ENCODE results near the gene NCF4.

NCF4 gene

GRCh38 chr22:36826262-36826661, 34.5 kb upstream of the NCF4 start:
- TF ChIP-seq POLR2A (IDR thresholded peaks at IDR 0.05; ENCODE audit: low read length): no peak
- TF ChIP-seq GATA1 (IDR thresholded peaks at IDR 0.05; ENCODE audit: low read depth, low read length): no peak
- DNase-seq: no peak

GRCh38 chr22:36828815-36829214, 32.0 kb upstream of the NCF4 start:
- TF ChIP-seq GATA1 (IDR thresholded peaks at IDR 0.05; ENCODE audit: low read depth, low read length) (no peak), POLR2A (IDR thresholded peaks at IDR 0.05; ENCODE audit: low read length) (no peak)
- DNase-seq: no peak

DNA sequence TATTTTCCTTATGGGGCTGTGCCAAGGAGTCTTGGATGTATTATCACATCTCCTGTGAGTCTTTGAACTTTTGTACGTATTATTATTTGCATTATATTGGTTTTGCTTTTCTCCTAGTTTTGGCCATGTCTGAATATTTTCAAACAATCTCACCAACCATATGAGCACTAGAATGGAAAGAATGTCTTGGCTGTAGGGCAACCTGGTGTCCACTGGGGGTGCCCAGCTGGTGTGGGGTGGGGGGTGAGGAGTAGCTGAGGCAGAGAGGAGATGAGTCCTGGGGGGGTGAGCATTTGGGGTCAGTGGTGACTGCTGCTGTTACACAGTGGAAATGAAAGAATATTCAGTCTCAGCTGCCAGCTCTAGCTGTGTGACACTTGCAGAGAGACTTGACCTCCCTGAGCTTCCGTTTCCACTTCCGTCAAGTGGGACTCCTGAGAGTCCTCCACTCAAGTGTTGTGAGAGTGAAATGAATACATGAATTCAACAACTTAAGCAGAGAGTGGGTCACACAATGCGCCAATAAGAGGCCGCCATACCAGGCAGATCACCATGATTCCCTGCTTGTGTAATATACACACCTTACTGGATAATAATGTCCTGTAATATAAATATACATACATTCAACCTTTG, 31.3 kb upstream of the NCF4 start:
- DNase-seq: no peak
- TF ChIP-seq GATA1 (IDR thresholded peaks at IDR 0.05; ENCODE audit: low read depth, low read length) (no peak), POLR2A (IDR thresholded peaks at IDR 0.05; ENCODE audit: low read length) (no peak)

DNA sequence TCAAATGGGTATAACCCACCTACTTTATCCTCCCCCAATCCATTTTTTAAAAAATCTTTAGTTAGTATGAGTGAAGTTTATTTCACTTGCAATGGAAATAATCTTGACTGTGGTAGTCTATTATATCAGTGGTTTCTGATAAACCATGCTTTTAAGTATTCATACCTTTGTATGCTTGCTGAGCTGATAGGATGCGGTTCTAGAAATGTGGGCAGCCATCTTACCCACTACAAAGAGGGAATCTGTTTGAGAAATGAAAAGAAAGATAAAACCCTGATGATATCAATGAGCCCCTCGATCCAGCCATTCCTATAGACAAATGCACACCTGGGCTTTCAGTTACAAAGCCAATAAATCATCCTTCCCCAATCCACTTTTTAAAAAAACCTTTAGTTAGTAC, 30.2 kb upstream of the NCF4 start:
- TF ChIP-seq POLR2A (IDR thresholded peaks at IDR 0.05; ENCODE audit: low read length) (no peak), GATA1 (IDR thresholded peaks at IDR 0.05; ENCODE audit: low read depth, low read length) (no peak)
- DNase-seq: no peak

DNA sequence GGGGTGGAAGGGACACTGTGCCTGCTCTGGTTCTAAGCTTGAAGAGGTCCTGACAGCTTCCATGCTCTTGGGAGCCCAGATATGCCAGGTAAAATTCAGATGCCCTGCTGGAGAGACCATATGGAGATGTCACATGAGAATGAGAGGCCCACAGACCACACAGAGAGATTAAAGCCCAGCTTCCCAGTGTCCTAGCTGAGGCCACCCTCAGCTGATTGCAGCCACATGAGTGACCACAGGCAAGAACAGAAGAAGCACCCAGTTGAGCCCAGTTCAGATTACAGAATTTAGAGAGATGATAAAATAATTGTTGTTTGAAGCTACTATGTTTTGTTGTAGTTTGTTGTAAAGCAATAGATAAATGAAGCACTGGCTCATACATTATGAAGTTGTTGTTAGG, 29.6 kb upstream of the NCF4 start:
- TF ChIP-seq GATA1 (IDR thresholded peaks at IDR 0.05; ENCODE audit: low read depth, low read length) (no peak), POLR2A (IDR thresholded peaks at IDR 0.05; ENCODE audit: low read length) (no peak)
- DNase-seq: no peak

DNA sequence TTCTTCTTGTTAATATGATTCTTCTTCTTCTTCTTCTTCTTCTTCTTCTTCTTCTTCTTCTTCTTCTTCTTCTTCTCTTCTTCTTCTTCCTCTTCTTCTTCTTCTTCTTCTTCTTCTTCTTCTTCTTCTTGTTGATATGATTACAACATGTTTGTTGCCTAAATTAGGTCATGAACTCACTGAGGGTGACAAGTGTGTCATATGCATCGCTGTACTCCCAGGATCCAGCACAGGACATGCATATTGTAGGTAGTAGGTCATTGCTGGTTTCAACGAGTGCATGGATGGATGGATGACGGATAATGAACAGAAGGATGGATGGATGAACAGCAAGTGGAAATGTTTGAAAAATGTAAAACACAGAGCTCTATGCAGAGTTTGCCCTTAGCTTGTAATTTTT, 29.1 kb upstream of the NCF4 start:
- TF ChIP-seq GATA1 (IDR thresholded peaks at IDR 0.05; ENCODE audit: low read depth, low read length): no peak
- no peak for TF ChIP-seq POLR2A (IDR thresholded peaks at IDR 0.05; ENCODE audit: low read length)
- no peak for DNase-seq

DNA sequence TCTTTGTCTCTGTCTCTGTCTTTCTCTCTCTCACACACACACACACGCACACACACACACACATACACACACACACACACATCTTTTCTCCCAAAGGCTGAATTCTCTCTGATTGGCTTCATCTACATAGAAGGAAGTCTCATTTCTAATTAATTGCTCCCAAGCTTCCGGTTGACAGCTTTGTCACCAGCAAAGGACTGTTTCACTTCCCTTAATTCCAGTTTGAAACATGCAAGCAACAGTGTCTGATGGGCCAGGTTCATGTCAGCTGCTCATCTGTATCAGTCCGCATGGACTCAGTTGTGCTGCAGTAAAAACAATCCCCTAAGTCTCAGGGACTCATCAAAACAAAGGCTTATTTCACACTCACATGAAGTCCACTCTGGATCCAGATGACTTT, 27.7 kb upstream of the NCF4 start:
- TF ChIP-seq POLR2A (IDR thresholded peaks at IDR 0.05; ENCODE audit: low read length) (no peak), GATA1 (IDR thresholded peaks at IDR 0.05; ENCODE audit: low read depth, low read length) (no peak)
- no peak for DNase-seq

- DNase-seq: no peak
- TF ChIP-seq GATA1 (IDR thresholded peaks at IDR 0.05; ENCODE audit: low read depth, low read length) (no peak), POLR2A (IDR thresholded peaks at IDR 0.05; ENCODE audit: low read length) (no peak)
Observed at GRCh38 chr22:36835903-36836302, 24.9 kb upstream of the NCF4 start.

GRCh38 chr22:36838119-36839030, 22.4 kb upstream of the NCF4 start:
- DNase-seq: no peak
- TF ChIP-seq GATA1 (IDR thresholded peaks at IDR 0.05; ENCODE audit: low read depth, low read length): no peak
- no peak for TF ChIP-seq POLR2A (IDR thresholded peaks at IDR 0.05; ENCODE audit: low read length)

GRCh38 chr22:36839356-36840073, 21.3 kb upstream of the NCF4 start:
- DNase-seq: no peak
- TF ChIP-seq GATA1 (IDR thresholded peaks at IDR 0.05; ENCODE audit: low read depth, low read length) (no peak), POLR2A (IDR thresholded peaks at IDR 0.05; ENCODE audit: low read length) (no peak)

DNA sequence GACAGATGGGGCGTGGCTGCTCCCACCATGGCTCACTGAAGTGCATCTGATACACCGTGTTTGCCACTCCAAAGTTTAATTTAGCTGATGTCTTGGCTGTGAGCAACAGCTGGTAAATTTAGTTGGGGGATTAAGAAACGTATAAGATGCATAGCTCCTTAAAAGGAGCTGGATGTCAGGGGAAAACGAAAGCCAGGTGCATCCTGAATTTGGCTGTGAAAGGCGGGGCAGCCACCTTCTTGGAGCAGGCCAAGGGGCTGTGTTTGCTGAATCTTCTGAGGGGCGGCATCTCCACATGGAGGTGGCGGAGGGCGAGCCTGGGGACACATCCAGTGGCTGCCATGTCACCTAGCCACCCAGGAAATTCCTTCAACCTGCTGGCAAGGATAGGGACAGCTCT, 20.7 kb upstream of the NCF4 start:
- no peak for DNase-seq
- TF ChIP-seq GATA1 (IDR thresholded peaks at IDR 0.05; ENCODE audit: low read depth, low read length) (no peak), POLR2A (IDR thresholded peaks at IDR 0.05; ENCODE audit: low read length) (no peak)

- no peak for TF ChIP-seq POLR2A (IDR thresholded peaks at IDR 0.05; ENCODE audit: low read length)
- no peak for TF ChIP-seq GATA1 (IDR thresholded peaks at IDR 0.05; ENCODE audit: low read depth, low read length)
- DNase-seq: no peak
Observed at GRCh38 chr22:36846271-36846670, 14.5 kb upstream of the NCF4 start.

- DNase-seq: no peak
- TF ChIP-seq POLR2A (IDR thresholded peaks at IDR 0.05; ENCODE audit: low read length) (no peak), GATA1 (IDR thresholded peaks at IDR 0.05; ENCODE audit: low read depth, low read length) (no peak)
Observed at GRCh38 chr22:36846949-36847348, 13.9 kb upstream of the NCF4 start.

DNA sequence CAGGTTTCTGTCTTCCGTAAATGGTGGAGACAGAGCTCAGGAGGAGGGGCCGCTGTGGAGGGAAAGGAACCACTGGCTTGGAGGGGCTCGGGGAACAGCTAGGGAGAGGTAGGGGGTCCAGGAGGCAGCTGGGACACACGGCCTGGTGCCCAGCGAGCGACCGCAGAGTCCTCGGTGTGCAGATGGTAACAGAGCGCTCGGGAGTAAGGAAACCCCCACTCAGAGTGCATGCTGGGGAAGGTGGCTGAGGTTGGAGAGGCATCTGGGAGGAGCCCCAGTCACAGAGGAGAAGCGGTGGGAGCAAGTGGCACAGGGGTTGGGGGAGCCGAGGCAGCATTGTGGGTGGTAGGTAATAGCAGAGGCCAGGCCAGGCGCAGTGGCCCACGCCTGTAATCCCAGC, 10.8 kb upstream of the NCF4 start:
- TF ChIP-seq POLR2A (IDR thresholded peaks at IDR 0.05; ENCODE audit: low read length) (no peak), GATA1 (IDR thresholded peaks at IDR 0.05; ENCODE audit: low read depth, low read length) (no peak)
- DNase-seq: no peak
